Activated CD4-positive, CD25-positive, alpha-beta regulatory T cell treated with anti-CD3 and anti-CD28 coated beads, Interleukin-2, amount 50 U/mL, for 24 hours (primary cell): ENCODE data around the gene NINJ2.

ENCODE experiments used
- ATAC-seq, 2 donors: fragments of 150-1000 bp; cut with Tn5 transposase; one replicate each; pipeline ENCODE4 v1.10.0; 2021; ENCODE audit warnings: mild to moderate bottlenecking in 1 of 2, moderate library complexity in 1 of 2

Gene NINJ2

GRCh38 chr12:612293-612692, 51.0 kb downstream of the NINJ2 start:
- no peak for ATAC-seq

GRCh38 chr12:611721-612120, 51.5 kb downstream of the NINJ2 start:
- ATAC-seq: no peak

- no peak for ATAC-seq
These were observed 54.3 kb downstream of the NINJ2 start for GRCh38 chr12:608921-609320.

GRCh38 chr12:608413-608812, 54.8 kb downstream of the NINJ2 start:
- no peak for ATAC-seq

- no peak for ATAC-seq
These were observed 55.7 kb downstream of the NINJ2 start for GRCh38 chr12:607541-608001.

GRCh38 chr12:604956-605355, 58.3 kb downstream of the NINJ2 start:
- ATAC-seq: no peak

GRCh38 chr12:602700-603068, 60.6 kb downstream of the NINJ2 start:
- no peak for ATAC-seq

GRCh38 chr12:601976-602699, 61.1 kb downstream of the NINJ2 start:
- no peak for ATAC-seq

GRCh38 chr12:599756-600155, 63.5 kb downstream of the NINJ2 start:
- ATAC-seq: no peak

- no peak for ATAC-seq
These were observed 65.2 kb downstream of the NINJ2 start for GRCh38 chr12:597926-598568.

GRCh38 chr12:593396-594270, 69.6 kb downstream of the NINJ2 start:
- no peak for ATAC-seq

GRCh38 chr12:592024-592505, 71.2 kb downstream of the NINJ2 start:
- no peak for ATAC-seq

- ATAC-seq: peak in 1 of 2 donors; percentile 48
These were observed 71.8 kb downstream of the NINJ2 start for GRCh38 chr12:591167-592023.

GRCh38 chr12:590206-590750, 73.0 kb downstream of the NINJ2 start:
- no peak for ATAC-seq

GRCh38 chr12:588646-589045, 74.6 kb downstream of the NINJ2 start:
- no peak for ATAC-seq

- no peak for ATAC-seq
These were observed 75.3 kb downstream of the NINJ2 start for GRCh38 chr12:588024-588322.

GRCh38 chr12:587132-588023, 75.9 kb downstream of the NINJ2 start:
- ATAC-seq: no peak

- no peak for ATAC-seq
These were observed 76.8 kb downstream of the NINJ2 start for GRCh38 chr12:586318-587071.

- no peak for ATAC-seq
These were observed 77.9 kb downstream of the NINJ2 start for GRCh38 chr12:585062-586061.
